ENCODE measurements around the gene RALGAPA2. TPM values are rescaled to one million over a fixed set of nuclear protein-coding genes. Genes with fewer than 3 reads are reported as not detected.

The RALGAPA2 gene
- total and polyA plus RNA-seq, 2 donors (not counting 1 experiment from before 2014, with no cell fraction given): 1.2 to 7.6 TPM

- H3K36me3 ChIP-seq (ENCODE audit: control insufficient read depth, insufficient read depth, low read length): no peaks in the 10 kb centered on the region
- TF ChIP-seq EZH2 (IDR thresholded peaks at IDR 0.05; ENCODE audit: low read length, missing control alignments) (no peak), CTCF (conservative IDR thresholded peaks at IDR 0.05 in 1 of 2, IDR thresholded peaks at IDR 0.05 in 1 of 2; ENCODE audit: low read depth in 1 of 2, low read length in 2 of 2) (no peak)
- no peak overlapping the region for H3K4me2 ChIP-seq (ENCODE audit: extremely low read depth, insufficient read depth, low read length)
- no peaks in the 10 kb centered on the region for H4K20me1 ChIP-seq (ENCODE audit: control insufficient read depth, extremely low read depth, insufficient read depth, low read length)
- no peak for DNase-seq (ENCODE audit: low read depth in 2 of 2)
- no peak overlapping the region for H2AFZ ChIP-seq (ENCODE audit: low read length)
- no peak overlapping the region for H3K27ac ChIP-seq (ENCODE audit: insufficient read depth, low read length)
- H3K4me3 ChIP-seq (replicated peaks in 1 of 4; ENCODE audit: control extremely low read depth in 1 of 4, insufficient read depth in 1 of 4, low read depth in 3 of 4, low read length in 4 of 4): no peak overlapping the region
- peaks cover 63% of the 10 kb centered on the region for H3K27me3 ChIP-seq (ENCODE audit: control insufficient read depth, insufficient read depth, low read length)
- no peak overlapping the region for H3K9ac ChIP-seq (ENCODE audit: insufficient read depth, low read length)
- H3K4me1 ChIP-seq (ENCODE audit: control insufficient read depth, extremely low read depth, insufficient read depth, low read length): no peaks in the 10 kb centered on the region
- H3K79me2 ChIP-seq (ENCODE audit: control insufficient read depth, insufficient read depth, low read length): no peaks in the 10 kb centered on the region
- no peaks in the 10 kb centered on the region for H3K9me3 ChIP-seq (ENCODE audit: control insufficient read depth, insufficient read depth, low read depth, low read length)
These were observed 349.5 kb downstream of the RALGAPA2 start for GRCh38 chr20:20362774-20363433.

- Histone ChIP-seq H3K27ac (ENCODE audit: insufficient read depth, low read length) (no peak overlapping the region), H2AFZ (ENCODE audit: low read length) (no peak overlapping the region), H3K27me3 (ENCODE audit: control insufficient read depth, insufficient read depth, low read length) (peaks cover 45% of the 10 kb centered on the region), H3K4me3 (replicated peaks in 1 of 4; ENCODE audit: control extremely low read depth in 1 of 4, insufficient read depth in 1 of 4, low read depth in 3 of 4, low read length in 4 of 4) (no peak overlapping the region), H3K9ac (ENCODE audit: insufficient read depth, low read length) (no peak overlapping the region), H3K4me1 (ENCODE audit: control insufficient read depth, extremely low read depth, insufficient read depth, low read length) (no peaks in the 10 kb centered on the region), H3K4me2 (ENCODE audit: extremely low read depth, insufficient read depth, low read length) (no peak overlapping the region), H3K9me3 (ENCODE audit: control insufficient read depth, insufficient read depth, low read depth, low read length) (no peaks in the 10 kb centered on the region), H3K36me3 (ENCODE audit: control insufficient read depth, insufficient read depth, low read length) (no peaks in the 10 kb centered on the region), H3K79me2 (ENCODE audit: control insufficient read depth, insufficient read depth, low read length) (no peaks in the 10 kb centered on the region), H4K20me1 (ENCODE audit: control insufficient read depth, extremely low read depth, insufficient read depth, low read length) (no peaks in the 10 kb centered on the region)
- peak; percentile 53 to 71 for DNase-seq (ENCODE audit: low read depth in 2 of 2)
- no peak for TF ChIP-seq EZH2 (IDR thresholded peaks at IDR 0.05; ENCODE audit: low read length, missing control alignments)
- peak; percentile 80 to 92 for TF ChIP-seq CTCF (conservative IDR thresholded peaks at IDR 0.05 in 1 of 2, IDR thresholded peaks at IDR 0.05 in 1 of 2; ENCODE audit: low read depth in 1 of 2, low read length in 2 of 2)
These were observed 352.0 kb downstream of the RALGAPA2 start for GRCh38 chr20:20360464-20360863.

GRCh38 chr20:20359628-20360027 is 352.8 kb downstream of the RALGAPA2 start:
- DNase-seq (ENCODE audit: low read depth in 2 of 2): no peak

More at GRCh38 chr20:20359628-20360027, 352.8 kb downstream of the RALGAPA2 start:
- H3K27ac ChIP-seq (ENCODE audit: insufficient read depth, low read length): no peak overlapping the region
- H3K4me3 ChIP-seq (replicated peaks in 1 of 4; ENCODE audit: control extremely low read depth in 1 of 4, insufficient read depth in 1 of 4, low read depth in 3 of 4, low read length in 4 of 4): no peak overlapping the region
- no peak overlapping the region for H3K9ac ChIP-seq (ENCODE audit: insufficient read depth, low read length)
- no peak overlapping the region for H3K4me2 ChIP-seq (ENCODE audit: extremely low read depth, insufficient read depth, low read length)
- H3K9me3 ChIP-seq (ENCODE audit: control insufficient read depth, insufficient read depth, low read depth, low read length): no peaks in the 10 kb centered on the region
- H4K20me1 ChIP-seq (ENCODE audit: control insufficient read depth, extremely low read depth, insufficient read depth, low read length): no peaks in the 10 kb centered on the region
- H3K79me2 ChIP-seq (ENCODE audit: control insufficient read depth, insufficient read depth, low read length): no peaks in the 10 kb centered on the region
- H3K27me3 ChIP-seq (ENCODE audit: control insufficient read depth, insufficient read depth, low read length): peaks cover 37% of the 10 kb centered on the region
- no peaks in the 10 kb centered on the region for H3K36me3 ChIP-seq (ENCODE audit: control insufficient read depth, insufficient read depth, low read length)
- TF ChIP-seq EZH2 (IDR thresholded peaks at IDR 0.05; ENCODE audit: low read length, missing control alignments) (no peak), CTCF (conservative IDR thresholded peaks at IDR 0.05 in 1 of 2, IDR thresholded peaks at IDR 0.05 in 1 of 2; ENCODE audit: low read depth in 1 of 2, low read length in 2 of 2) (no peak)
- H2AFZ ChIP-seq (ENCODE audit: low read length): no peak overlapping the region
- H3K4me1 ChIP-seq (ENCODE audit: control insufficient read depth, extremely low read depth, insufficient read depth, low read length): no peaks in the 10 kb centered on the region
